DOHH2 (cell line): ENCODE data around the gene AFAP1L1.

Experiments used
- EZH2phosphoT487 ChIP-seq: fragments of 200-600 bp; sonication (generic); IDR thresholded peaks from 2 replicates; pipeline ENCODE4 v1.6.1; 2017; ENCODE audit warnings: borderline replicate concordance, mild to moderate bottlenecking, antibody characterized with exemption, low read length, moderate library complexity, mixed read lengths
- TF ChIP-seq, protein P1 (sequence below): fragments of 200-600 bp; sonication (generic); IDR thresholded peaks from one replicate; pipeline ENCODE4 v1.5.1; 2014; ENCODE audit warnings: antibody characterized with exemption, mild to moderate bottlenecking, low read depth, low read length; ENCODE audit not compliant: poor library complexity, severe bottlenecking

- TF ChIP-seq, protein P1, sequence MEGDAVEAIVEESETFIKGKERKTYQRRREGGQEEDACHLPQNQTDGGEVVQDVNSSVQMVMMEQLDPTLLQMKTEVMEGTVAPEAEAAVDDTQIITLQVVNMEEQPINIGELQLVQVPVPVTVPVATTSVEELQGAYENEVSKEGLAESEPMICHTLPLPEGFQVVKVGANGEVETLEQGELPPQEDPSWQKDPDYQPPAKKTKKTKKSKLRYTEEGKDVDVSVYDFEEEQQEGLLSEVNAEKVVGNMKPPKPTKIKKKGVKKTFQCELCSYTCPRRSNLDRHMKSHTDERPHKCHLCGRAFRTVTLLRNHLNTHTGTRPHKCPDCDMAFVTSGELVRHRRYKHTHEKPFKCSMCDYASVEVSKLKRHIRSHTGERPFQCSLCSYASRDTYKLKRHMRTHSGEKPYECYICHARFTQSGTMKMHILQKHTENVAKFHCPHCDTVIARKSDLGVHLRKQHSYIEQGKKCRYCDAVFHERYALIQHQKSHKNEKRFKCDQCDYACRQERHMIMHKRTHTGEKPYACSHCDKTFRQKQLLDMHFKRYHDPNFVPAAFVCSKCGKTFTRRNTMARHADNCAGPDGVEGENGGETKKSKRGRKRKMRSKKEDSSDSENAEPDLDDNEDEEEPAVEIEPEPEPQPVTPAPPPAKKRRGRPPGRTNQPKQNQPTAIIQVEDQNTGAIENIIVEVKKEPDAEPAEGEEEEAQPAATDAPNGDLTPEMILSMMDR: no peak
- TF ChIP-seq EZH2phosphoT487: no peak
Observed at GRCh38 chr5:149280802-149281201, 9.1 kb downstream of the AFAP1L1 start.
